ENCODE results near the gene SRD5A3. TPM values are rescaled to one million over a fixed set of nuclear protein-coding genes. Genes with fewer than 3 reads are reported as not detected.

SRD5A3 gene
- total and polyA plus RNA-seq, 2 donors (not counting 3 experiments of a cell fraction or from before 2014, with no cell fraction given) = 23.6 to 24.3 TPM

DNA sequence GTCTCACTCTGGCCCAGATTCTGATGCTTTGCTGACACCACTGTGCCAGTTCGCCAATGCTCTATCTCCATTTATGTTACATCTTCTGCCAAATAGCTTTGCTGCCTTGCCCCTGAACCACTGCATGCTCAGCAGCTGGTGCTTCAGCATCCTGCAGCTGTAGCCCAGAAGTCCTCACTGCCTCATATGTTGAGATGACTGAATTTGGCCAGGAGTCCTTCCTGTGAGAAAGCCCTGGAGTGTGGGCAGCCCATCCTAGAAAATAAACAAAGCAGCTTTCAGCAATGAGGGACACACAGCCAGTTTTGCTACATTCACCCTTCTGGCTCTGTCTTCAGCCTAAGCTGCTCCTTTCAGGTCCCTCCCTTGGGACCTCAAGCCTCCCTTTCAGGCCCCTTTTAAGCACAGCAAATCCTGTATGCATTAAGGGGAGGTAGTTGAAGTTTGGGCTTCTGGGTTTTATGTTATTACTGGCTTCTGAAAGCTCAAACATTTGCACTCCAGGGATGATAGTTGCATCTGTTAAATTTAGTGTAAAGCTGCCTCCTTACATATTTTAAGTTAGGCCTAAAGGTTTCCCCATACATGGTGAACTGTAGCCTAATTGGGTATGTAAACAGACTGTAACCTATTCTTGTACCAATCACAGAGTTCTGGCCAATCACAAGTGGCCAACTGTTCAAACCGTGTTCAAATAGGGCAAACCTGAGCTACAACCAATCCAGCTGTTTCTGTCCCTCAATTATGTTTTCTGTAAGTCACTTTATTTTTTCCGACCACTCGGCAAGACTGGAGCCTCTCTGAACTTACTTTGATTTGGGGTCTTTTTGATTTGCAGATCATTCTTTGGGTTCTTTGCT, 47.6 kb downstream of the SRD5A3 start:
- no TSS peak for BruUV-seq (replicated peaks)
- Histone ChIP-seq H3K36me3 (ENCODE audit: control insufficient read depth in 2 of 2, extremely low read depth in 1 of 2, insufficient read depth in 2 of 2, low read length in 2 of 2) (peaks cover 0 to 4% of the 10 kb centered on the region in 2 experiments), H3K79me2 (ENCODE audit: control insufficient read depth, insufficient read depth, low read length) (peaks cover 29% of the 10 kb centered on the region), H3K4me1 (ENCODE audit: control insufficient read depth, extremely low read depth, insufficient read depth, low read length) (peaks cover 8% of the 10 kb centered on the region), H3K9me3 (replicated peaks; ENCODE audit: control insufficient read depth, insufficient read depth, low read length) (no peaks in the 10 kb centered on the region), H3K4me2 (ENCODE audit: insufficient read depth, low read length) (no peak overlapping the region), H3K9ac (replicated peaks; ENCODE audit: extremely low read depth, insufficient read depth, low read length) (no peak overlapping the region), H3K4me3 (replicated peaks in 1 of 3; ENCODE audit: insufficient read depth in 1 of 3, low read depth in 1 of 3, low read length in 3 of 3) (no peak overlapping the region), H3K27me3 (ENCODE audit: control insufficient read depth in 2 of 2, insufficient read depth in 2 of 2, low read length in 2 of 2) (no peaks in the 10 kb centered on the region), H3K9me1 (replicated peaks; ENCODE audit: control insufficient read depth, extremely low read depth, insufficient read depth, low read length) (no peaks in the 10 kb centered on the region), H4K20me1 (replicated peaks; ENCODE audit: control insufficient read depth, extremely low read depth, insufficient read depth, low read length) (peaks cover 9% of the 10 kb centered on the region), H2AFZ (ENCODE audit: low read depth, low read length) (no peak overlapping the region), H3K27ac (ENCODE audit: insufficient read depth, low read depth, low read length) (no peak overlapping the region)
- TF ChIP-seq POLR2A (IDR thresholded peaks at IDR 0.05; ENCODE audit: low read depth, low read length) (no peak), POLR2AphosphoS5 (IDR thresholded peaks at IDR 0.05; ENCODE audit: insufficient read depth, low read depth, low read length) (no peak), FOS (IDR thresholded peaks at IDR 0.05; ENCODE audit: borderline replicate concordance, insufficient read depth, low read length) (no peak), MYC (IDR thresholded peaks at IDR 0.05; ENCODE audit: low read depth, low read length) (no peak), JUN (IDR thresholded peaks at IDR 0.05; ENCODE audit: borderline replicate concordance, insufficient read depth, insufficient read length, low read depth) (no peak), EZH2 (IDR thresholded peaks at IDR 0.05; ENCODE audit: borderline replicate concordance, low read depth, low read length, severe bottlenecking) (no peak), GATA2 (IDR thresholded peaks at IDR 0.05; ENCODE audit: insufficient read depth, insufficient read length, low read depth, low read length) (no peak)
- TF ChIP-seq, protein P1, sequence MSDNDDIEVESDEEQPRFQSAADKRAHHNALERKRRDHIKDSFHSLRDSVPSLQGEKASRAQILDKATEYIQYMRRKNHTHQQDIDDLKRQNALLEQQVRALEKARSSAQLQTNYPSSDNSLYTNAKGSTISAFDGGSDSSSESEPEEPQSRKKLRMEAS (IDR thresholded peaks at IDR 0.05; ENCODE audit: insufficient read depth, insufficient read length) = no peak
- TF ChIP-seq, protein P2, sequence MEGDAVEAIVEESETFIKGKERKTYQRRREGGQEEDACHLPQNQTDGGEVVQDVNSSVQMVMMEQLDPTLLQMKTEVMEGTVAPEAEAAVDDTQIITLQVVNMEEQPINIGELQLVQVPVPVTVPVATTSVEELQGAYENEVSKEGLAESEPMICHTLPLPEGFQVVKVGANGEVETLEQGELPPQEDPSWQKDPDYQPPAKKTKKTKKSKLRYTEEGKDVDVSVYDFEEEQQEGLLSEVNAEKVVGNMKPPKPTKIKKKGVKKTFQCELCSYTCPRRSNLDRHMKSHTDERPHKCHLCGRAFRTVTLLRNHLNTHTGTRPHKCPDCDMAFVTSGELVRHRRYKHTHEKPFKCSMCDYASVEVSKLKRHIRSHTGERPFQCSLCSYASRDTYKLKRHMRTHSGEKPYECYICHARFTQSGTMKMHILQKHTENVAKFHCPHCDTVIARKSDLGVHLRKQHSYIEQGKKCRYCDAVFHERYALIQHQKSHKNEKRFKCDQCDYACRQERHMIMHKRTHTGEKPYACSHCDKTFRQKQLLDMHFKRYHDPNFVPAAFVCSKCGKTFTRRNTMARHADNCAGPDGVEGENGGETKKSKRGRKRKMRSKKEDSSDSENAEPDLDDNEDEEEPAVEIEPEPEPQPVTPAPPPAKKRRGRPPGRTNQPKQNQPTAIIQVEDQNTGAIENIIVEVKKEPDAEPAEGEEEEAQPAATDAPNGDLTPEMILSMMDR (IDR thresholded peaks at IDR 0.05; ENCODE audit: extremely low read depth in 1 of 2, insufficient read depth in 1 of 2, low read depth in 1 of 2, low read length in 2 of 2) = no peak
- POLR2A ChIA-PET = no interaction called here
- intact Hi-C loops (cut with micrococcal nuclease) (no loop called here), dilution Hi-C loops (cut with MboI; ENCODE audit: extremely low pct_ligation_motif_present, low sequenced_read_pairs) (no loop called here)
- no peak for FAIRE-seq
- CTCF ChIA-PET = interaction anchor here (1.4 to 3.0 kb wide), 3 partner anchors 48 to 423 kb away, joined by 6 to 10 read pairs (median 8); partner anchors contain the start of gene SRD5A3
- DNase-seq (ENCODE audit: low read depth, low spot score) = no peak
